Fibroblast of pulmonary artery (primary cell): Measurements from ENCODE around the gene HES5.

ENCODE experiments used
- DNase-seq: peaks from one replicate; pipeline ENCODE4 v3.0.0-alpha.2; 2010; ENCODE audit warnings: low read depth
- H3K4me3 ChIP-seq: replicated peaks from 2 replicates; pipeline ENCODE4 v1.5.1; 2011; ENCODE audit warnings: low read depth, mild to moderate bottlenecking, control low read depth, low read length, moderate library complexity
- CTCF ChIP-seq: IDR thresholded peaks from 2 replicates; pipeline ENCODE4 v1.5.1; 2011; ENCODE audit warnings: mild to moderate bottlenecking, control low read depth, low read length, inconsistent platforms; ENCODE audit errors: missing control alignments

The HES5 gene

GRCh38 chr1:2510366-2511155 lies 19.5 kb downstream of the HES5 start:
- TF ChIP-seq CTCF, result no peak
- H3K4me3 ChIP-seq, result no peak overlapping the region

GRCh38 chr1:2509589-2509988 lies 20.5 kb downstream of the HES5 start:
- H3K4me3 ChIP-seq, result no peak overlapping the region
- TF ChIP-seq CTCF, result no peak
- no peak for DNase-seq

More at GRCh38 chr1:2510366-2511155, 19.5 kb downstream of the HES5 start:
- no peak for DNase-seq

- no peak for TF ChIP-seq CTCF
- no peak for DNase-seq
- H3K4me3 ChIP-seq, result no peak overlapping the region
Observed at GRCh38 chr1:2508751-2509150, 21.3 kb downstream of the HES5 start.

- no peak for DNase-seq
- no peak overlapping the region for H3K4me3 ChIP-seq
- TF ChIP-seq CTCF, result no peak
Observed at GRCh38 chr1:2508180-2508579, 21.9 kb downstream of the HES5 start.

GRCh38 chr1:2507744-2508155 lies 22.3 kb downstream of the HES5 start:
- no peak for DNase-seq
- TF ChIP-seq CTCF, result no peak
- no peak overlapping the region for H3K4me3 ChIP-seq

GRCh38 chr1:2506901-2507565 lies 23.0 kb downstream of the HES5 start:
- no peak for DNase-seq
- TF ChIP-seq CTCF, result no peak
- H3K4me3 ChIP-seq, result no peak overlapping the region
